IMR-90 (cell line): ENCODE measurements around the gene PTPN13.

Experiments
- BHLHE40 ChIP-seq: fragments of 150-350 bp; IDR thresholded peaks from 2 replicates; pipeline ENCODE4 v1.6.1; 2016; ENCODE audit warnings: mild to moderate bottlenecking, low read depth, low read length
- MAFK ChIP-seq: IDR thresholded peaks from 2 replicates; pipeline ENCODE4 v1.6.1; 2012; ENCODE audit warnings: low read depth, low read length, improper control_type of control experiment
- POLR2A ChIP-seq: IDR thresholded peaks from 2 replicates; pipeline ENCODE4 v1.6.1; 2012; ENCODE audit warnings: mild to moderate bottlenecking, low read depth, low read length
- SMC3 ChIP-seq: fragments of 150-350 bp; IDR thresholded peaks from 2 replicates; pipeline ENCODE4 v1.6.1; 2016; ENCODE audit warnings: low read depth, mild to moderate bottlenecking, antibody characterized with exemption, low read length, moderate library complexity
- TF ChIP-seq, protein P1 (sequence below): conservative IDR thresholded peaks from 2 replicates; pipeline ENCODE4 v1.5.1; 2012; ENCODE audit warnings: mild to moderate bottlenecking, low read depth, low read length, improper control_type of control experiment
- TF ChIP-seq, protein P2 (sequence below): fragments of 150-350 bp; IDR thresholded peaks from 2 replicates; pipeline ENCODE4 v1.6.1; 2016; ENCODE audit warnings: low read depth, mild to moderate bottlenecking, low read length, moderate library complexity, borderline replicate concordance

GRCh38 chr4:86675548-86675947, 81.4 kb downstream of the PTPN13 start:
- TF ChIP-seq, protein P1, sequence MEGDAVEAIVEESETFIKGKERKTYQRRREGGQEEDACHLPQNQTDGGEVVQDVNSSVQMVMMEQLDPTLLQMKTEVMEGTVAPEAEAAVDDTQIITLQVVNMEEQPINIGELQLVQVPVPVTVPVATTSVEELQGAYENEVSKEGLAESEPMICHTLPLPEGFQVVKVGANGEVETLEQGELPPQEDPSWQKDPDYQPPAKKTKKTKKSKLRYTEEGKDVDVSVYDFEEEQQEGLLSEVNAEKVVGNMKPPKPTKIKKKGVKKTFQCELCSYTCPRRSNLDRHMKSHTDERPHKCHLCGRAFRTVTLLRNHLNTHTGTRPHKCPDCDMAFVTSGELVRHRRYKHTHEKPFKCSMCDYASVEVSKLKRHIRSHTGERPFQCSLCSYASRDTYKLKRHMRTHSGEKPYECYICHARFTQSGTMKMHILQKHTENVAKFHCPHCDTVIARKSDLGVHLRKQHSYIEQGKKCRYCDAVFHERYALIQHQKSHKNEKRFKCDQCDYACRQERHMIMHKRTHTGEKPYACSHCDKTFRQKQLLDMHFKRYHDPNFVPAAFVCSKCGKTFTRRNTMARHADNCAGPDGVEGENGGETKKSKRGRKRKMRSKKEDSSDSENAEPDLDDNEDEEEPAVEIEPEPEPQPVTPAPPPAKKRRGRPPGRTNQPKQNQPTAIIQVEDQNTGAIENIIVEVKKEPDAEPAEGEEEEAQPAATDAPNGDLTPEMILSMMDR, result no peak
- TF ChIP-seq POLR2A (no peak), MAFK (no peak), SMC3 (no peak), BHLHE40 (no peak)
- TF ChIP-seq, protein P2, sequence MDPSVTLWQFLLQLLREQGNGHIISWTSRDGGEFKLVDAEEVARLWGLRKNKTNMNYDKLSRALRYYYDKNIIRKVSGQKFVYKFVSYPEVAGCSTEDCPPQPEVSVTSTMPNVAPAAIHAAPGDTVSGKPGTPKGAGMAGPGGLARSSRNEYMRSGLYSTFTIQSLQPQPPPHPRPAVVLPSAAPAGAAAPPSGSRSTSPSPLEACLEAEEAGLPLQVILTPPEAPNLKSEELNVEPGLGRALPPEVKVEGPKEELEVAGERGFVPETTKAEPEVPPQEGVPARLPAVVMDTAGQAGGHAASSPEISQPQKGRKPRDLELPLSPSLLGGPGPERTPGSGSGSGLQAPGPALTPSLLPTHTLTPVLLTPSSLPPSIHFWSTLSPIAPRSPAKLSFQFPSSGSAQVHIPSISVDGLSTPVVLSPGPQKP, result no peak
